HG03457 (cell line): ENCODE measurements around the gene CDKAL1.

Experiments used
- ATAC-seq: cut with Tn5 transposase; IDR thresholded peaks from one replicate; pipeline ENCODE4 v1.9.1; 2021; ENCODE audit warnings: moderate number of reproducible peaks; ENCODE audit not compliant: unreplicated experiment

CDKAL1 gene

DNA sequence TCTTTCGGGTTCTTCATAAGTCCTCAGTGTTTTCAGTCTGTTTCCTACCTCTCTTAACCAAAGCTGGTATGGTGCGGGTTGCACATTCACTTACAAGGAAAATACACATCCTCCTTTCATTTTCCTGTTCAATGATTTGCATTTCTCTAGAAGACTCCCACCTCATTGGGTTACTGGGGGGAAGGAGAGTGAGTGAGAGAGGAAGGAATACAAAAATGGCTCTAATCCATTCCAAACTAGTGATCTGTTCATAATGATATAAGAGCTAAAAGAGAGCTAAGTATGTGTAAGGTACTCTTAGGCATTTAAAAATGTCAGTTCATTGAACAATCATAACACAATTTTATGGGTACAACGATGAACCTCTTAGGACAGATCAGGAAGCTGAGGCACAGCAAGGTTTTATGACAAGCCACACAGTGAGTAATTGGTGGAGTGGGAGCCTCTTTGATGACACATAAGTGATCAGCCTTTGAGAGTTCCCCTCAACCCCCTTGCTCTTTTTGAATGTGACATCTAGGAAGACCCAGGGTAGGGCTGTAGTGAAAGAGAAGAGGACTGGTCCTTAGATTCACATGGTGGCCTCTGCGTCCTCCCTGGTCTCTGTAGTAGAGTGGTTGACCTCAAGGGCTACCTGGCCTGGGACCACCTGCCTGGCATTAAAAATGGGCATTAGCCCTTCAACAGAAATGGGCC, 730.9 kb downstream of the CDKAL1 start:
- ATAC-seq, result no peak

GRCh38 chr6:21265730-21266044, 731.4 kb downstream of the CDKAL1 start:
- ATAC-seq, result no peak

GRCh38 chr6:21270636-21271201, 736.5 kb downstream of the CDKAL1 start:
- ATAC-seq, result no peak

- ATAC-seq, result no peak
Observed at GRCh38 chr6:21271428-21272155, 737.3 kb downstream of the CDKAL1 start.

DNA sequence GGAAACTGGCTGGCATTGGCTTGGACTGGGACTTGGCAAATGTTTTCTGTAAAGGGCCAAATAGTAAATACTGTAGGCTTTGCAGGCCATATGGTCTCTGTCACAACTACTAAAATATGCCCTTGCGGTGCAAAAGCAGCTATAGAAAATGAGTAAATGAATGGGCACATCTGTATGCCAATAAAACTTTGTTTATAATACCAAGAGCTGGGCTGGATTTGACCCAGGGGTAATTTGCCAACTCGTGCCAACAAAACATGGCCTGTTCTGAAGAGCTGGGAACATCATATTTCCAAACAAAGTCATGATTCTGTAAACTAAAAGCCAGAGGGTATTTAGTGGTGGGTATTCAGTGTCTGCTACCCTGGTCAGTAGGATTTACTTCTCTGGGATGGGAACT, 739.2 kb downstream of the CDKAL1 start:
- ATAC-seq, result no peak

GRCh38 chr6:21274851-21275250, 740.6 kb downstream of the CDKAL1 start:
- no peak for ATAC-seq

DNA sequence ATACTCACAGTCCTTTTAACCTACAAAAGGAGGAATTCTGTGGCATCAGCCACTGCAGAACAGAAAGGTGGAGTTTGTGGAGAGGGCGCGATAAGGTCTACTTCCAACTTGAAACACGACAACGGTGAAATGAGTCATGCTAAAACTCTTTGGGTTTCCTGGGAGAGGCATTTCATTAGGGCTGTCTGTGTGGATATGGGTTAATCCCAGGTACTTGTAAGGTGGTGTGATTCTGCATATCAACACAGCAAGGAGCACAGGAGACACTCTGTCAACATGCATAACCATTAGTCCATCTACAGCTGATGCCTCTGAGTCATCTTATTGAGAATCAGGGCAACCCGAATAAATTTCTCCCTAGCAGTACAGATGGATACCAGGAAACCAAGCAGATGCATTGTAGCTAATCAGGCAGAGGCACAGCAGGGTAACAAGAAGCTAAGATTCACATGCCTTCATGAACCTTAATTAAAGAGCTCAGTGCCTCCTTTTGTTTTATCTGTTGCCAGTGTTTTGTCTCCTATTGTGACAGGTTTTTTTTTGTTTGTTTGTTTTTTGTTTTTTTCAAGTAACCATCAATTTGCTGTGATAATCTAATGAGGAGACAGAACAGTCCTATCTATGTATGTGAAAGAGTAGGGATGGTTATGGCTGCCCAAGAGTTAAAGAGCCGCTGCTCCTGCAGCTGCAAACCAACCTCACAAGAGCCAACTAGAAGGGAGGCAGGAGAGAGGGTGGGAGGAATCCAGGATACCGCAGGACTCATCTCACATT, 743.5 kb downstream of the CDKAL1 start:
- no peak for ATAC-seq

- no peak for ATAC-seq
Observed at GRCh38 chr6:21278375-21278745, 744.1 kb downstream of the CDKAL1 start.

- ATAC-seq, result no peak
Observed at GRCh38 chr6:21279619-21280018, 745.4 kb downstream of the CDKAL1 start.

GRCh38 chr6:21281366-21281765, 747.1 kb downstream of the CDKAL1 start:
- ATAC-seq, result no peak
